HFFc6 (cell line): Measurements from ENCODE around the gene CNPY3. TPM values are rescaled to one million over a fixed set of nuclear protein-coding genes. Genes with fewer than 3 reads are reported as not detected.

ENCODE experiments used
- DNase-seq: peaks from one replicate; pipeline ENCODE4 v3.0.0-alpha.2; 2018
- H3K27ac Mint-ChIP-seq: 2 replicates; pipeline ENCODE4 v1.8.0; 2020; ENCODE audit warnings: mild to moderate bottlenecking, mixed read lengths
- H3K27me3 Mint-ChIP-seq: 2 replicates; pipeline ENCODE4 v1.8.0; 2021; ENCODE audit warnings: mild to moderate bottlenecking, moderate library complexity, mixed read lengths; ENCODE audit not compliant: insufficient read depth
- H3K36me3 Mint-ChIP-seq: 2 replicates; pipeline ENCODE4 v1.8.0; 2021; ENCODE audit warnings: low read depth, mixed read lengths
- H3K4me1 Mint-ChIP-seq: 2 replicates; pipeline ENCODE4 v1.8.0; 2020; ENCODE audit warnings: low read depth, mixed read lengths
- H3K4me3 Mint-ChIP-seq: 2 replicates; pipeline ENCODE4 v1.8.0; 2020; ENCODE audit warnings: mild to moderate bottlenecking, moderate library complexity, mixed read lengths
- H3K9me3 Mint-ChIP-seq: 2 replicates; pipeline ENCODE4 v1.8.0; 2020; ENCODE audit warnings: mild to moderate bottlenecking, mixed read lengths
- CTCF ChIP-seq: fragments of 200-600 bp; sonication (generic); IDR thresholded peaks from 2 replicates; pipeline ENCODE4 v1.5.0; 2021; ENCODE audit warnings: antibody characterized with exemption, mild to moderate bottlenecking
- total RNA-seq, 6 experiments: library from RNA; stranded (reverse); fragmentation: NEBNext Ultra II Directional; extraction: Animal tissue kit (Norgen Biotek cat#: 25700); gene quantifications; 2 replicates in 1 of 6; 3 replicates in 5 of 6; pipeline ENCODE4 v1.2.3, GENCODE V29; 2021

Gene CNPY3
- total RNA-seq, 6 experiments from 2014 or later: 38.0 to 51.7 (median 42.5) TPM

- no peak overlapping the region for H3K27ac Mint-ChIP-seq
- peaks cover 20% of the 10 kb centered on the region for H3K4me1 Mint-ChIP-seq
Observed at GRCh38 chr6:42968126-42968701, 38.9 kb downstream of the CNPY3 start.

GRCh38 chr6:42968783-42969182, 39.5 kb downstream of the CNPY3 start:
- no peak for TF ChIP-seq CTCF
- H3K27ac Mint-ChIP-seq: no peak overlapping the region
- no peaks in the 10 kb centered on the region for H3K9me3 Mint-ChIP-seq
- H3K4me1 Mint-ChIP-seq: peaks cover 20% of the 10 kb centered on the region
- H3K36me3 Mint-ChIP-seq: no peaks in the 10 kb centered on the region
- no peak for DNase-seq
- H3K4me3 Mint-ChIP-seq: no peak overlapping the region
- no peaks in the 10 kb centered on the region; the same call in 1 of the 2 replicates for H3K27me3 Mint-ChIP-seq

More at GRCh38 chr6:42968126-42968701, 38.9 kb downstream of the CNPY3 start:
- Mint-ChIP-seq H3K9me3 (no peaks in the 10 kb centered on the region), H3K27me3 (no peaks in the 10 kb centered on the region; the same call in 1 of the 2 replicates), H3K36me3 (no peaks in the 10 kb centered on the region), H3K4me3 (no peak overlapping the region)
- DNase-seq: no peak
- no peak for TF ChIP-seq CTCF

GRCh38 chr6:42969431-42969830, 40.2 kb downstream of the CNPY3 start:
- TF ChIP-seq CTCF: no peak
- DNase-seq: no peak
- Mint-ChIP-seq H3K4me3 (no peak overlapping the region), H3K4me1 (peaks cover 20% of the 10 kb centered on the region), H3K9me3 (no peaks in the 10 kb centered on the region), H3K27me3 (no peaks in the 10 kb centered on the region; the same call in 1 of the 2 replicates), H3K36me3 (no peaks in the 10 kb centered on the region), H3K27ac (no peak overlapping the region)

- peaks cover 20% of the 10 kb centered on the region for H3K4me1 Mint-ChIP-seq
- H3K27ac Mint-ChIP-seq: no peak overlapping the region
- H3K36me3 Mint-ChIP-seq: no peaks in the 10 kb centered on the region
Observed at GRCh38 chr6:42969934-42970333, 40.7 kb downstream of the CNPY3 start.

GRCh38 chr6:42970871-42971612, 41.8 kb downstream of the CNPY3 start:
- Mint-ChIP-seq H3K9me3 (no peaks in the 10 kb centered on the region), H3K4me3 (no peak overlapping the region), H3K27ac (peak overlapping the region; percentile 81), H3K4me1 (peaks cover 20% of the 10 kb centered on the region), H3K27me3 (no peaks in the 10 kb centered on the region; the same call in 1 of the 2 replicates), H3K36me3 (no peaks in the 10 kb centered on the region)
- peak; percentile 16 for DNase-seq
- TF ChIP-seq CTCF: no peak

More at GRCh38 chr6:42969934-42970333, 40.7 kb downstream of the CNPY3 start:
- H3K4me3 Mint-ChIP-seq: no peak overlapping the region
- no peak for TF ChIP-seq CTCF
- no peaks in the 10 kb centered on the region for H3K9me3 Mint-ChIP-seq
- no peak for DNase-seq
- no peaks in the 10 kb centered on the region; the same call in 1 of the 2 replicates for H3K27me3 Mint-ChIP-seq
